ENCODE measurements around the gene C6orf58.

C6orf58 gene

GRCh38 chr6:127576874-127577273 is at the start of gene C6orf58:
Gene C6orf58 (plus strand): TSS chr6:127577174. CDS start chr6:127577186, 12 bp downstream.
- no peak for DNase-seq

- no peak for DNase-seq
Measured at GRCh38 chr6:127533011-127533410, 44.0 kb upstream of the C6orf58 start.

DNA sequence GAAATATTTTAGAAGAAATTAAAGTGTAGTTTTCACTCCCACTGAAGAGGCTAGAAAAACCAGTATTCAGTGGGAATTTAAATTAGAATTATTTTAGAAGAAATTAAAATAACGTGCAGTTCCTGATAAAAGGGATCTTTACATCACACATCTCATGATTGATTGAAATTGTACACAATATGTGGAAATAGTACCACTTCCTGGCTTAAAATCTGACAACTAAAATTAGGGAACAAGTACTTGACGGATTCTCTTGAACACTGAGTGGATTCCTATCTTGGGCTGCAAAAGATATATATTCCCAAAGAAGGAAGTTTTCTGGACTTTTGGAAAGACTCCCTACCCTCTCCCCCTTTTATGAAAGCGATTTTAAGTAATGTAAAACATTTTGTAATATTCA is 43.2 kb upstream of the C6orf58 start:
- no peak for DNase-seq

- DNase-seq: no peak
Measured at GRCh38 chr6:127538750-127539264, 38.2 kb upstream of the C6orf58 start.

GRCh38 chr6:127539272-127539671 is 37.7 kb upstream of the C6orf58 start:
- DNase-seq: peak; percentile 4

DNA sequence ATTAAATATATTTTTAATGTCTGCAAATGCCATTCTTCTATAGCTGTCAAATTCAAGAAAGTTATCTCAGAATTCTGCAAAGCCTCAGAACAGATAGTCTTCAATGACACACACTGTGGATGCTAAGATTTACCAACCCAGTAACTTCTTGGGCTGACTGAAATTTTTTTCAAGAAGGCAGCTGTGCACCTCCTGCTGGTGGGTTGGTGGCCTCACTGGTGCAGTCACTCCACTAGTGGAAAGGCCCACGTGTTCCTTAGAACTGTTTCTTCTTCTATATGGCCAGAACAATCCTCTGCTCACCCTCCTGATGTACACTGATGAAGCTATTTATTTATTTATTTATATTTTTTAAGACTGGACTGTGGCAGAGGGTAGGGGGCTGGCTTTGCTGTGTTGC is 29.8 kb upstream of the C6orf58 start:
- DNase-seq: no peak

GRCh38 chr6:127547904-127548649 is 28.9 kb upstream of the C6orf58 start:
- DNase-seq: no peak

GRCh38 chr6:127550403-127550802 is 26.6 kb upstream of the C6orf58 start:
- DNase-seq: no peak

DNA sequence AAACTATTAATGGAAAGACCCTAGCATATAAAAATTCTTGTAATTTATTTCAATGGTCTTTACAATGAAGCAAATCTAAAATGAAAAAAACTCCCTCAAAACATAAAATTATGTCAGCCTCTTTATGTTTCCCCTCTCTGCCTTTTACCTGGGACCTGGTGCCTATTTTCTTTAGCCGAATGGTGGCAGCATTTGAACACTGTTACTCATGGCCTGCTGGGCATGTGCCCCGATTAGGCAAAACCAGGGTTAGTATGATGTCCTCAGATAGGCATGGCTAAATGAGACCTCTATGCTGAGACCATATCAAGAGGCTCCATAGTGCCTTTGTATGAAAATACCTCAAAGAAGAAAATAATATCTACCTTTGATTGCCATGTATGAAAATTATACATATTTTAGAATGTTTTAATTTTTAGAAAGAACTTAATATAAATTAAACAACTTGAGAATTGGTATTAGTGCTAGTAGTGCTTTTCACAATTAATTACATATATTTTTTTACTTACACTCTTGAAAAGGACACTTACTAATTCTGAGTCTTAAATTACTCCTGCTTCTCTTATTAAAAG is 22.5 kb upstream of the C6orf58 start:
- peak; percentile 36 for DNase-seq

DNA sequence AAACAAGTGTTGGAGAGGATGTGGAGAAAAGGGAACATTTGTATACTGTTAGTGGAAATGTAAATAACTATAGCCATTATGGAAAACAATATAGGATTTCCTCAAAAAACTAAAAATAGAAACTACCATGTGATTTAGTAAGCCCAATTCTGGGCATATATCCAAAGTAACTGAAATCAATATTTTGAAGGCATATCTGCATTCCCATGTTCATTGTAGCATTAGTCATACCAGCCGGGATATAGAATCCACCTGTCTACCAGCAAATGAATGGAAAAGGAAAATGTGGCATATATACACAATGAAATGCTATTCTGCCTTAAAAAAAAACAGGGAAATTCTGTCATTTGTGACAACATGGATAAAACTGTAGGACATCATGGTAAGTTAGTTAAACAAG is 15.3 kb upstream of the C6orf58 start:
- DNase-seq: no peak

DNA sequence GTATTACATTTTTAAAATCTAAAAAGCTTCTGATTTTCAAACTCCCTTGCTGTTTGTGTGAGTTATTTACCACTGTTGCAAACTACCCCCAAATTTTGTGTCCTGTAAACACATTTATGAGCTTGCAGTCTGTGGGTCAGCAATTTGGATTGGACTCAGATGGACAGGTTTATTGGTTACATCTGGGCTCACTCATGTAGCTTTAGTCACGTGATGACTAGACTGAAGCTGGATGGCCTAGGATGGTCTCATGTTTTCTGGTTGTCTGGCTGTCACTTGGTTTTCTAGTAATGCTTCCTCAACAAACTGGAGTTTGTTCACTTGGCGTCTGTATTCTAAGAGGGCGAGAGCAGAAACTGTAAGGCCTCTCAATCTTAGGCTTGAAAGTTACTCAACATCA is 12.2 kb upstream of the C6orf58 start:
- DNase-seq: no peak

- DNase-seq: no peak
Measured at GRCh38 chr6:127566119-127566518, 10.9 kb upstream of the C6orf58 start.

DNA sequence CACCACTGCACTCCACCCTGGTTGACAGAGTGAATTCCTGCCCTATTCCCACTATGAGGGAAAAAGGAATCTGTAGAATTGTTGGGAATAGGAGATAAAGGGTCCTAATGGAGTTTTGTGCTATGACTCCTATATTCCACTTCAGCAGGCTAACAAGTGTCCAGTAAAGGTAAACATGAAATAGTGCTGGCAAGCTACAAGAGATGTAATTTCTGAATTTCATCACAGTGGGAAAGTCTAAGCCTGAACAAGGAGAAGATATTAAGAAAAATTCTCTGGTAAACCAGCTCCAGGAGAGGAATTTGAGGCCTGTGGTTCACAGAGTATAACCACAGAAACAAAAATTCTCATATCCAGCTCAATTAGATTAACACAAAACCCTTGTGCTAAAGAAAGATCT is 10.3 kb upstream of the C6orf58 start:
- no peak for DNase-seq

DNA sequence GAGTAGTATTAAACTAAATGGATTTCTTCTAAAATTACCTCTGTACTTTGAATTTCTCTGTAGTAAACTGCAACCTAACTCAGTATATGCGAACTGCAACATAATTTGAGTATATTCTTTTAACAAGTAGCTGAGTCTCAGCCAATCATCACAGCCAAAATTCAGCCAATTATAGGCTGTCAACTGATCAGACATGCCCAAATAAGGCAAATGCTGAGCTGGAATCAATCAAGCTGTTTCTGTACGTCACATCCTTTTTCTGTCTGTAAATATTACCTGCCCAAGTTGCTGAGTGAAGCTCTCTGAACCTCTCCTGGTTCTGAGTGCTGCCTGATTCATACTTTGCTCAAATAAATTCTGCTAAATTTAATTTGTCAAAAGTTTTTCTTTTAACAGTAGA is 9.5 kb upstream of the C6orf58 start:
- DNase-seq: no peak

DNA sequence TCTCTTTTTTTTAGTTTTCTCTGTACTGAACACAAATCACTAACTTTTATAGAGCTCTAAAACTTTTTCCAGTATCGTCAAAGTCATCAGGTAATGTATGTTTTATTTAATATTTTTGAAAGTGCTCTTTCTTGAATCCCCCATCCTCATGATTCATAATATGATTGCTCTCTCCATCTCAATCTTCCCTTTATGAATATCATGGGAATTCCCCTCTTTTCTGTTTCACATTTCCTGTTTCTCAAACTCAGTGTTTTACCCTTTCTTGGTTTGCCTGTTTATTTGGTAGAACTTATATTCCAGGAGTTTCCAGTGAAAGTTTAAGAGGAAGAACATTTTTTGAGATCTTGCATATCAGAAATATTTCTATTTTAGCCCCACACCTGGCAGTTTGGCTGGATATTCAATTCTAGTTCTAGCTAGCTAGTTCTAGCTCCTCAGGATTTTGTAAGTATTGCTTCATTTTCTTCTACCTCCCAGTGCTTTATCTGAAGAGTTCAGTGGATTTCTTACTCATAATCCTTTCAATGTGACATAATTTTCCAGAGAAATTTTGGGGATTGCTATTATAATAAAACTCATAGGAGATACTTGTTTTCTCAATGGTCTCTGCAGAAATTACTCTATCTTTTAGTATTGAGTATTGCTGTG is 6.1 kb upstream of the C6orf58 start:
- DNase-seq: no peak

DNA sequence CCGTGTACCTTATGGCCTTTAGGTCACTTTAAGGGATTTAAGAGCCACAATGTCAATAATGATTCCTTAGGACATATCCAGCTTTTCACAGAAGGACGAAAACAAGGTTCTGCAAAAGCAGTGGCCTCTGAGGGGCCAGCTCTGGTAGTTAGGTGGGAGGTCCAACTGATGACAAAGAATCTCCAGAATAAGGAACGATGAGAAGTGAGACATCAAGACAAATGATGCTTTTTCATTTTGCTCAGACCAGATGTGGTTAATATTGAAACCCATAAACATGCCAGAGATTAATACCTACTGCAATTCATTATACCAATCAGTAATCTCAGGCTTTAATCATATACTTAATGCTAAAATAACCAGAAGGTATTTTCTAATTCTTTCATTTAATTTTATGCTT is 1.9 kb downstream of the C6orf58 start:
- no peak for DNase-seq

- DNase-seq: no peak
Measured at GRCh38 chr6:127581576-127581975, 4.6 kb downstream of the C6orf58 start.

DNA sequence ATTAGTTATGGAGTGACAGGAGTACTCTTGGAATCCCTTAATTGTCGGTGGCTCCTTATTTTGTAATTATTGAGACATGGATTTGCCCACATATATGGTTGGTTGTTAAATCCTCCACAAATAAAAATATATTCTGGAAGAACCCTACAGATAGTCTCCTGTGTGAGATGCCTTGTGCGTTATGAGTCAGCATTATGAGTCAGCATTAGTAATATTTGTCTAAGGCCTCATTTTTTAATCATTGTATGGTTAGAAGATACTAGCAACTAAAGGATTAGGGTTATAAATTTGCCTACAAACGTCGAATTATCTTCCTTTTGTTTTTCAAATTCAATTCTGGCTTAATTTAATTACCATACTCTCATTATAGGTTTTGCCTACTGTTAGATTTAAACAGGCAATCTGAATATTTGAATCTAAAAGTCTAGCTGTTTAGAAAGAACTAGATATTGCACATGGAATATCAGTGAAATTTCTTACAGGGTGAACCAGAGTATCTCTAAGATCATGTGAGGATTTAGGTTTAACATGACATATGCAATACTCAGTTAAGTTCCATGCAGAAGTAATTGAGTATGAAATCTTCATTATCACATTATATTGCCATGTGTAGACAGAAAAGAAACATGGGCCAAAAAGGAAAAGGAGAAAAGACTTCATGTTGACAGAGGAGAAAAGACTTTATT is 5.9 kb downstream of the C6orf58 start:
- DNase-seq: no peak

DNA sequence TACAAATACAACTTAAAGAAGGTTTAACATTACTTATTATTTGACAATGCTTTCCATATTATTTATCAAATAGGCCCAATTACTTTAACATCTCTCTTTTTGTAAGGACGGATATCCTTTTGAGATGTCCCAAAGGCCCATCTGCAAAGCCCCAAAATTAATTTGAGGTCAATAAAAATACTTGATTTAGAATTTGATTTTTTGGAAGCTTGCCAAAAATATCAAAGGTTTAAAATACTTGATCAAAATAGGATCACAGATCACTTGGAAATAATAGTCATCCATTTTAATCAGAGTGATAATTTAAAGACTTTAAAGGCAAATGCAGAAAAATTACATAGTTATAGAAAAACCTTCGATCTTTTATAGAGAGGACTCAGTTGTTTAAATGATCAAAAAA is 8.1 kb downstream of the C6orf58 start:
- no peak for DNase-seq

GRCh38 chr6:127586372-127586771 is 9.4 kb downstream of the C6orf58 start:
- DNase-seq: peak; percentile 50

- no peak for DNase-seq
Measured at GRCh38 chr6:127587875-127588274, 10.9 kb downstream of the C6orf58 start.

DNA sequence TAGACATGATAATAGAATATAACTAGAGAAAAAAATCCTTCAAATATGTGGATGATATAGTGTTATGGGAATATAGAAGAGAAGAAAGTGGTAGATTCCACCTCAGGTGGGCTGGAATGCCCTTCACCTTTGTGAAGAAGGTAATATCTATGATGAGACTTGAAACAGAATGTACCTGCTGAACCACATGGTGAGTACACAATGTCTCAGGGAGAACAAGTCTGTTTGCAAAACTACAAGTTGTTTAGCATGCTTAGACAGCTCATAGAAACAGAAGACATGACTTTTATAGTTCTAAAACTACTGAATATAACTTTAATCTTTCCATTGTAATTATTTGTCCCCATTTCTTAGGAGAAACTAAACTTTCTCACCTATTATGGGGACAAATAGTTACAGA is 12.2 kb downstream of the C6orf58 start:
- DNase-seq: no peak

GRCh38 chr6:127590344-127590743 is 13.4 kb downstream of the C6orf58 start:
- no peak for DNase-seq

DNA sequence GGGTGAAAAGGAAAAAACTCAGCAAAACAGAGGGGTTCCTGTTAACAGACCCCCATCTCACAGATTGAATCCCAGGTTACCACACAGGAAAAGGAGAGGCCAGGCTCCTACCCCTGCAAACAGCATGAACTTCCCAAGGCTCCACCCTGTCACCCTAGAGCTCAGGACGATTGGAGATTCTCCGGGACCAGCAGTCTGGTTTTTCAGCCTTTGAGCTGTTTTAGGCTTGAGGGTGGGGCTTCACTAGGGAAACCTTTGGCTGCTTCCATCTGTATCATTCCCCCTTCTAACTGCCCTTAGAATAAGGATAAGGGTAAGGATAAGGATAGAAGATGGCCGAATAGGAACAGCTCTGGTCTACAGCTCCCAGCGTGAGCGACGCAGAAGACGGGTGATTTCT is 16.0 kb downstream of the C6orf58 start:
- no peak for DNase-seq

All from NCI-H2171 (cell line).